ENCODE results near the gene CDK5R2.

The CDK5R2 gene

GRCh38 chr2:219003979-219004378 lies 44.5 kb downstream of the CDK5R2 start:
- DNase-seq (ENCODE audit: low spot score), result no peak

GRCh38 chr2:219009294-219009693 lies 49.8 kb downstream of the CDK5R2 start:
- DNase-seq (ENCODE audit: low spot score), result no peak

GRCh38 chr2:219010162-219010756 lies 50.8 kb downstream of the CDK5R2 start:
- no peak for DNase-seq (ENCODE audit: low spot score)

- DNase-seq (ENCODE audit: low spot score), result no peak
Measured at GRCh38 chr2:219010873-219011272, 51.4 kb downstream of the CDK5R2 start.
